GM19438 (cell line): ENCODE data around the gene CCDC88B.

Experiments used
- ATAC-seq: cut with Tn5 transposase; IDR thresholded peaks from one replicate; pipeline ENCODE4 v1.9.1; 2021; ENCODE audit warnings: low read depth; ENCODE audit not compliant: unreplicated experiment

Gene CCDC88B

GRCh38 chr11:64339754-64340408 is at the start of gene CCDC88B:
Gene CCDC88B (plus strand): TSS chr11:64340204. CDS start chr11:64340267, 63 bp downstream.
- peak; percentile 48 for ATAC-seq

DNA sequence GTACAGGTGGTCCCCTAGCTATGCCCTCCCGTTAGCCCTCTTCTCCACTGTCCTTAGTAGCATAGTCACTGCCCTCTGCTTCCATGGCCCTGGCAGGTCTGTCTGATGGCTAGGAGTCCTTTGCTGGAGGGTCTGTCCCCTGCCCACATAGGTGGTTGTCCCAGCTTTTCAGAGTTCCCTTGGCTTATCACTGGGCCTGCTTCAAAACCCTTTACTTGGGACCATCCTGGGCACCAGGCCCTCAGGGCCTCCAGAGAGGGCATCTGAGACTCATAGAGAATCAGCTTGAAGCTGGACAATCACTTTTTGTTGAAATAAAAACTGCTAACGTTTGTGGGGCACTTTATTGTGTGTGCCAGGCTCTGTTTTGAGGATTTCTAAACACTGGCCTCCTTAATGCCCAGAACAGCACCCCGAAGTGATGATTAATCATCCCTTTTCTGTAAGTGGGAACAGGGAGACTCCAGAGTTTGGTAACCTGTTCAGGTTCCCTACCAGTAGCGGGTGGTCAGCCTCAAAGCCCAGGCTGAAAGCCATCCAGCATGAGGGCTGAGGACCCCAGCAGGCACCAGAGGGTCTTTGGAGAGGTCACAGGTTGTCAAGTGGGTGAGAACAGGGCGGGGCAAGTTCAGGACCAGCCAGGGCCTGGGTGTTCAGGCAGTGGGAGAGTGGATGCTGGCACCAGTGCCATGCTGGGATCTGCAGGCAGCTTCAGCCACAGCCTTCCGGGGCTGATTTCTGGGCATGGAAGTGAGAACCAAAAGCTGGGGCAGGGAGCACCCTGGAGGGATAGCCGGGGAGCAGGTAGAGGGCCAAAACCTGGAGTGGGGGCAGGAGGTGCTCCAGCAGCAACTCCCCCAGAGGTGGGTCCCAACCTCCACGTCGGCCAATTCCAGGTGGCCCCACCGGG is 49.4 kb upstream of the CCDC88B start:
- no peak for ATAC-seq

DNA sequence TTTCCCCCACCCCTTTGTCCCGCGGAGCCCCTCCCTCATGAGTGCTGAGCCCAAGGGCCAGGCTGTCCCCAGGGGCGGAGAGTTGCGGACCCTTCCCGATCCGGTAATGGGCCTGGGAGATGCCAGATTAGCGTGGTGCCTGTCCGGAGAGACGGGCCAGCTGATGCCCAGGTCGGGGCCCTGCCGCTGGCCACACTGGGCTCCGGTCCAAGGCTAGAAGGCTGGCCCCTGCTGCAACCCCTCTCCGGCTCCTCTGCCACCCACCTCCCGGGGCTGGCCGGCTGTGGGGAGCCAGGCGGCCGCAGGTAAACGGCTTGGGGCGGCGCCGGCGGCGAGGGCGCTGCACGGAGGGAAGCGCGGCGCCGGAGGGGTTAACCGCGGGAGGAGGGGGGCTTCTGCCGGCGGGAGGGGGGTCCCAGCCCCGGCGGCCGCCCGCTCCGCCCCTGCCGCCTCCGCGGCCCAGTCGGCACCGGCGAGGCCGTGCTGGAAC is 48.7 kb upstream of the CCDC88B start, which contains the start of gene KCNK4:
KCNK4 (plus strand) TSS at position 41 of the 490 bp plus-strand sequence. CDS start 1,717 bp downstream, outside the sequence.
- no peak for ATAC-seq

DNA sequence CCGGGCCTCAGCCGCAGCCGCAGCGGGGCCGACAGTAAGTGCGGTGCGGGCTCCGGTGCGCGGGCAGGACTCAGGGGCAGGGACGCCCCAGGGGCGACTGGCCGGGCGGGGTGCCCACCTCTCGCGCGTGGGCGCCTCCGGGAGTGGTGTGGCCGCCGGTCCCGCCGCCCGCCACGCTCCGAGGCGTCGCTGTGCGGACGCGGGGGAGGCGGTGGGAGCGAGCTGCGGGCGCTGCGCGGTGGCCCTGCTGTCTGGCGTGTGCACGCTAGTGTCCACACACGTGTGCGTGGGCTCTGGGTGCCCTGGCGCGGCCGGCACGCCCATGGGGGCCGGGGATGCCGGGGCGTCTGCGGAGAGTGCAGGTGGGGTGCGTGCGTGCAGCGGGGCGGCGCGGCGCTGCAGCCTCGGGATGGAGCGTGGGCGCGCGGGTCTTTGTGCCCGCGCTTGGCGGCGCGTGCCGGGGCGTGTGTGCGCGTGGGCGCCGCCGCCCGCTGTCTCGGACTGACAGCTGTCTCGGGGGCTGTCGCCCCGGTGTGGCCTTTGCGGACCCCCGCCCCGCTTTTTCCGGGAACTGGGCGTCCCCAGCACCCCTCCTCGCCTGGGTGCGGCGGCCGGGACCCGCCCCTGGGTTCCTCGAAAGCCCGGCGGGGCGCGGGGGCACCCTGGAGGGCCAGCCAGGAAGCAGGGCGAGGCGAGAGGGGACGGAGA is 48.1 kb upstream of the CCDC88B start:
- no peak for ATAC-seq

GRCh38 chr11:64292460-64293254 is 47.3 kb upstream of the CCDC88B start:
- no peak for ATAC-seq

GRCh38 chr11:64294774-64295173 is 45.2 kb upstream of the CCDC88B start:
- no peak for ATAC-seq

DNA sequence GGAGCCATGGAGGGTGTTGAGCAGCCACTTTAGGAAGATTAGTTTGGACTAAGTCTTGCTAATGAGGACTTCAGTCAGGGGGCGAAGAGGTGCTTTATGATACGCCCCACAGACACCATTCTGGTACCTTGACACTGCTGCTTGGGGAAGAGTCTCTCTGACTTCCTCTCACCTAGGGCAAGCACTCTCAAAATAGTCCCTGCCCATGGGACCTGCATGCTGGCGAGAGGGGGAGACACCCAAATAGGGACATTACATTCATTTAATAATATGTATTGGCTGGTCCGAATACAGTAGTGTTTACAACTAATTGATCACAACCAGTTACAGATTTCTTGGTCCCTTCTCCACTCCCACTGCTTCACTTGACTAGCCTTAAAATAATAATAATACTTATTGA is 44.2 kb upstream of the CCDC88B start:
- no peak for ATAC-seq

DNA sequence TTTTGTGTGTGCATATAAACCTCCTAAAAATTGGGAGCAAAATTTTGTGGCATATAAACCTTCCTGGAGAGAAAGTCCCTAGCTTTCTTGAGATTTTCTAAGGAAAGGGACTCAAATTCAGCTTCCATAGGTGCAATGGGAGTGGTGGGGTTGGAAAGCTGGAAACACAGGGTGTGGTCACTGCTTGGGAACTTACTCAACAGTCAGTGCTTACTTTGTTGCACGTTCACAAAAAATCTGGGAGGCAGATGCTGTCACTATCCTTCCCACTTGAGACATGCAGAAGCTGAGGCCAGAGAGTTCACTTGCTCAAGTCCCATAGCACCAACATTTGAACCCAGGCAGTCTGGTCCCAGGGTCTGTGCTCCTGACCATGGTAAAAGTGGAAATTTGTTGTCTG is 43.8 kb upstream of the CCDC88B start:
- no peak for ATAC-seq

- ATAC-seq = no peak
These were observed 42.9 kb upstream of the CCDC88B start for GRCh38 chr11:64296830-64297698.

GRCh38 chr11:64297699-64298358 is 42.2 kb upstream of the CCDC88B start:
- ATAC-seq = no peak

GRCh38 chr11:64298966-64299846 is 40.8 kb upstream of the CCDC88B start:
- no peak for ATAC-seq

DNA sequence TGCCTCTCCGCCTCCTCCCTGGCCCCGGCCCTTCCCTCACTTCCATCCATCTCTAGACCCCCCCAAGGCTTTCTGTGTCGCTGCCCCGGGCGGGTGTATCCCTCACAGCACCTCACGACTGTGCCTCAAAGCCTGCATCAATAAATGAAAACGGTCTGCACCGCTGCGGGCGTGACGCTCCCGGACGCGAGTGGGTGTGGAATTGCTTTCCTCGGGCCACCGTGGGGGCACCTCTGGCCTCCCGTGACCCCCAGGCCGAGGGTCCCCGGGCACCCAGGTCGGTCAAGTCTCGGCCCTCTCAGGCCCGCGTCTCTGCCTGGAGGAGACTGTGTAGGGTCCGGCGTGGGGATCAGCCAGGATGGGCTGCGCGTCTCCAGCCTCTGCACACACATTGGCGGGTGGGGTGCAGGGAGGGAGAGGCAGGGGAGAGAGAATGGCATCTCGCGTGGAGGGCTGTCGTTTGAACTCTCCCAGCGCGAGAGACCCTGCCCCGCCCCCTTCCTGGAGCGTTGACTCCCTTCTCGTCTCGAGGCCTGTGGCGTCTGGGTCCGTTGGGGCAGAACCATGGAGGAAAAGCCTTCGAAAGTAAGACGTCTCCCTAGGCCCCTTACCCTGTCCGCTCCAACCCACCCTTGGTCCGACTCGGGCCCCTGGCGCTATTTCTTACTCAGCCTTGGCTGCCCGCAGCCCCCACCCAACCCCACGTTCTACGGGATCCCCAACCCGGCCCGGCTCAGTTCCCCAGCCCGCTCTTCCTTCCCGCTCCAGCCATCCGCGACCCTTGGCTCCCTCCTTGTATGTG is 40.0 kb upstream of the CCDC88B start, which contains the start of gene CATSPERZ:
CATSPERZ (plus strand) TSS at position 512 of the 802 bp plus-strand sequence; CDS start at position 565, 53 bp downstream.
- ATAC-seq = no peak

- no peak for ATAC-seq
These were observed 36.6 kb upstream of the CCDC88B start for GRCh38 chr11:64303109-64304031.

DNA sequence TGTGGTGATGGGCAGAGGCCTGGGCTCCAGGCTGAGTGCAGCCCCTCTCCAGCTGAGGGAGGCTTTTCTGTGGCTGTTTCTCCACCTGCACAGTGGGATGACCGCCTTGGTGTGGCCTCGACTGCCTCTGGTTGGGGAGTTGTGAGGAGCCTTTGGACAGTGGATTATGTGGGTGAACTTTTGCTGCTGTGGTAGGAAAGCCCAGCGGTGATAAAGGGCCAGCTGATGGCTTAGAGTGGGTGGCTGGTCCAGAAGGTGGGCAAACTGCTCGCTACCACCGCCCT is 36.0 kb upstream of the CCDC88B start:
- ATAC-seq = no peak

DNA sequence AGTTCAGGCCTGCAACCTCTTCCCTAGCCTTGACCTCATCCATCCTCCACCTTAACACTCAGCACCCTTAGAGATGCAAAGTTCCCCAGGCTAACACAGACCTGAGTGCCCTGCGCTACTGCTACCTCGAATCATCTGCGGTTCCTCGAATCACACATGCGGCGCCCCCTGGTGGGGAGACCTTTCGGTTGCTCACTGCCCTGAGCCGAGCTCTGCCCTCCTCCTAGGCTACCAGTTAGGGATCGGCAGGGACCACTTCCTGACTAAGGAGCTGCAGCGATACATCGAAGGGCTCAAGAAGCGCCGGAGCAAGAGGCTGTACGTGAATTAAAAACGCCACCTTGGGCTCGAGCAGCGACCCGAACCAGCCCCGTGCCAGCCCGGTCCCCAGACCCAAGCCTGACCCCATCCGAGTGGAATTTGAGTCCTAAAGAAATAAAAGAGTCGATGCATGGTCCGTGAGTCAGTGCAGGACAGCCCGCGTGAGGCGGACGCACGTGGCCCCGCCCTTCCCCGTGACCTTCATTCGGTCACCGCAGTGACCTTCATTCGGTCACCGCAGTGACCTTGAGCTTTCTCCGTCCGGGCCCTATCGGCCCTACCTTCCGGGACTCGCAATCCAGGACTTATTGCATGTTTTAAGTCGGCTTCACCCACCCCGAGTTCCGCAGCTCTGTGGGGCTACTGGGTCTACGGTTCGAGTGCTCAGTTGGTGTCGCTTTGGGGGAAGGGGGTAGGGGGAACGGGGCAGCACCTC is 35.5 kb upstream of the CCDC88B start:
- ATAC-seq = peak; percentile 2
